ENCODE results near the gene POU4F1. TPM values are rescaled to one million over a fixed set of nuclear protein-coding genes. Genes with fewer than 3 reads are reported as not detected.

The POU4F1 gene
- total RNA-seq, 1 donor from 2014 or later, result not detected

GRCh38 chr13:78606471-78607408, 3.4 kb upstream of the POU4F1 start:
- no peak for DNase-seq

GRCh38 chr13:78604782-78605611, 1.6 kb upstream of the POU4F1 start:
- no peak for DNase-seq

GRCh38 chr13:78602561-78603239, 652 bp downstream of the POU4F1 start:
- no peak for DNase-seq

- DNase-seq, result no peak
Observed at GRCh38 chr13:78601874-78602560, 1.3 kb downstream of the POU4F1 start.

- peak; percentile 55 for DNase-seq
Observed at GRCh38 chr13:78601124-78601873, 2.1 kb downstream of the POU4F1 start.

- no peak for DNase-seq
Observed at GRCh38 chr13:78600280-78600883, 3.0 kb downstream of the POU4F1 start.

- no peak for DNase-seq
Observed at GRCh38 chr13:78599645-78600279, 3.6 kb downstream of the POU4F1 start.

- DNase-seq, result no peak
Observed at GRCh38 chr13:78598966-78599644, 4.2 kb downstream of the POU4F1 start.

GRCh38 chr13:78598116-78598781, 5.1 kb downstream of the POU4F1 start:
- DNase-seq, result no peak

GRCh38 chr13:78597602-78597932, 5.8 kb downstream of the POU4F1 start:
- no peak for DNase-seq

- no peak for DNase-seq
Observed at GRCh38 chr13:78596736-78597601, 6.4 kb downstream of the POU4F1 start.

- DNase-seq, result no peak
Observed at GRCh38 chr13:78596399-78596735, 7.0 kb downstream of the POU4F1 start.

- DNase-seq, result no peak
Observed at GRCh38 chr13:78595495-78596398, 7.6 kb downstream of the POU4F1 start.

- DNase-seq, result no peak
Observed at GRCh38 chr13:78594456-78594975, 8.8 kb downstream of the POU4F1 start.

GRCh38 chr13:78593652-78594455, 9.5 kb downstream of the POU4F1 start:
- DNase-seq, result no peak

- no peak for DNase-seq
Observed at GRCh38 chr13:78593129-78593528, 10.2 kb downstream of the POU4F1 start.
